IMR-90 (cell line): ENCODE results near the gene RCL1. TPM values are rescaled to one million over a fixed set of nuclear protein-coding genes. Genes with fewer than 3 reads are reported as not detected.

Experiments
- ATAC-seq: fragments of 200-7000 bp; cut with Tn5 transposase; 2 replicates; pipeline ENCODE4 v1.9.1; 2020; ENCODE audit warnings: low read depth, mild to moderate bottlenecking, moderate library complexity
- BruUV-seq: library from RNA; stranded (reverse); fragments of 400-500 nt; replicated peaks from 2 replicates; lab custom pipeline; 2021; lab: Mats Ljungman, UMichigan
- CTCF ChIA-PET: fragments of 300-600 bp; formaldehyde crosslinking; extraction: SDS; loops from one replicate; lab custom pipeline; 2021; ENCODE audit warnings: antibody characterized with exemption; lab: Yijun Ruan, JAX
- POLR2A ChIA-PET: fragments of 300-600 bp; sonication (Branson Sonifier 250); formaldehyde crosslinking; loops from one replicate; lab custom pipeline; 2022; ENCODE audit warnings: antibody characterized with exemption; ENCODE audit not compliant: unreplicated experiment; lab: Charles Lee
- DNase-seq: peaks from one replicate; pipeline ENCODE4 v3.0.0; 2013
- H2AFZ ChIP-seq: replicated peaks from 2 replicates; pipeline ENCODE3; 2013; ENCODE audit warnings: low read length, mild to moderate bottlenecking; ENCODE audit not compliant: poor library complexity
- H2AK5ac ChIP-seq: 2 replicates; pipeline ENCODE4 v1.6.1; 2013; ENCODE audit warnings: low read depth, low read length, inconsistent platforms
- H2AK9ac ChIP-seq: replicated peaks from 2 replicates; pipeline ENCODE3; 2013; ENCODE audit warnings: mild to moderate bottlenecking, low read depth, low read length, moderate library complexity; ENCODE audit not compliant: poor library complexity
- H2BK120ac ChIP-seq: 2 replicates; pipeline ENCODE4 v1.6.1; 2013; ENCODE audit warnings: low read depth, low read length, inconsistent platforms
- H2BK15ac ChIP-seq: 3 replicates; pipeline ENCODE4 v1.6.1; 2013; ENCODE audit warnings: low read depth, low read length, inconsistent platforms
- H2BK20ac ChIP-seq: 2 replicates; pipeline ENCODE4 v1.6.1; 2013; ENCODE audit warnings: low read depth, mild to moderate bottlenecking, inconsistent platforms, low read length, moderate library complexity
- H2BK5ac ChIP-seq: 2 replicates; pipeline ENCODE4 v1.6.1; 2013; ENCODE audit warnings: mild to moderate bottlenecking, low read depth, low read length, inconsistent platforms; ENCODE audit not compliant: poor library complexity, severe bottlenecking
- H3K14ac ChIP-seq: replicated peaks from 2 replicates; pipeline ENCODE4 v1.6.1; 2013; ENCODE audit warnings: low read depth, low read length, inconsistent platforms
- H3K18ac ChIP-seq: 2 replicates; pipeline ENCODE4 v1.6.1; 2013; ENCODE audit warnings: low read depth, low read length, control low read depth
- H3K23ac ChIP-seq: 2 replicates; pipeline ENCODE4 v1.6.1; 2013; ENCODE audit warnings: low read depth, low read length, inconsistent platforms
- H3K27ac ChIP-seq: 2 replicates; pipeline ENCODE4 v1.5.1; 2013; ENCODE audit warnings: mild to moderate bottlenecking, control low read depth, low read length; ENCODE audit not compliant: insufficient read depth
- H3K27me3 ChIP-seq: 2 replicates; pipeline ENCODE4 v1.6.1; 2013; ENCODE audit warnings: low read length; ENCODE audit not compliant: control insufficient read depth, insufficient read depth
- H3K36me3 ChIP-seq: 2 replicates; pipeline ENCODE4 v1.6.1; 2013; ENCODE audit warnings: low read length, mixed read lengths; ENCODE audit not compliant: control insufficient read depth, insufficient read depth
- H3K4ac ChIP-seq: 2 replicates; pipeline ENCODE4 v1.6.1; 2013; ENCODE audit warnings: low read depth, low read length, inconsistent platforms
- H3K4me1 ChIP-seq: 2 replicates; pipeline ENCODE4 v1.6.1; 2013; ENCODE audit warnings: low read length, mixed read lengths; ENCODE audit not compliant: control insufficient read depth, insufficient read depth
- H3K4me2 ChIP-seq: 2 replicates; pipeline ENCODE4 v1.6.1; 2013; ENCODE audit warnings: low read depth, mild to moderate bottlenecking, control low read depth, low read length, moderate library complexity
- H3K4me3 ChIP-seq: 2 replicates; pipeline ENCODE4 v1.5.1; 2013; ENCODE audit warnings: low read depth, mild to moderate bottlenecking, control low read depth, low read length, moderate library complexity; ENCODE audit not compliant: insufficient read depth
- H3K56ac ChIP-seq: 2 replicates; pipeline ENCODE4 v1.6.1; 2013; ENCODE audit warnings: low read length, inconsistent platforms; ENCODE audit not compliant: insufficient read depth; ENCODE audit errors: extremely low read depth
- H3K79me1 ChIP-seq, 2 experiments: 2 replicates each; pipeline ENCODE4 v1.6.1; 2013; ENCODE audit warnings: low read length in 2 of 2, inconsistent platforms in 1 of 2, low read depth in 1 of 2
- H3K9ac ChIP-seq: 2 replicates; pipeline ENCODE4 v1.6.1; 2013; ENCODE audit warnings: low read depth, low read length, control low read depth
- H3K9me1 ChIP-seq: 2 replicates; pipeline ENCODE4 v1.6.1; 2013; ENCODE audit warnings: low read length, inconsistent platforms; ENCODE audit not compliant: insufficient read depth
- H3K9me3 ChIP-seq: 2 replicates; pipeline ENCODE4 v1.6.1; 2013; ENCODE audit warnings: low read length; ENCODE audit not compliant: control insufficient read depth, insufficient read depth
- H4K20me1 ChIP-seq: 2 replicates; pipeline ENCODE4 v1.6.1; 2013; ENCODE audit warnings: low read length, inconsistent platforms; ENCODE audit not compliant: insufficient read depth
- H4K5ac ChIP-seq: 2 replicates; pipeline ENCODE4 v1.6.1; 2013; ENCODE audit warnings: mild to moderate bottlenecking, low read depth, low read length, control low read depth
- H4K8ac ChIP-seq, 2 experiments: 2 replicates each; pipeline ENCODE4 v1.6.1; 2013; ENCODE audit warnings: low read depth in 2 of 2, low read length in 2 of 2, control low read depth in 1 of 2, inconsistent platforms in 1 of 2
- H4K91ac ChIP-seq: 2 replicates; pipeline ENCODE4 v1.6.1; 2013; ENCODE audit warnings: low read depth, low read length, inconsistent platforms; ENCODE audit not compliant: insufficient read depth
- BHLHE40 ChIP-seq: fragments of 150-350 bp; IDR thresholded peaks from 2 replicates; pipeline ENCODE4 v1.6.1; 2016; ENCODE audit warnings: mild to moderate bottlenecking, low read depth, low read length
- CEBPB ChIP-seq: IDR thresholded peaks from 2 replicates; pipeline ENCODE4 v1.6.1; 2012; ENCODE audit warnings: low read depth, low read length, improper control_type of control experiment
- CHD1 ChIP-seq: IDR thresholded peaks from 2 replicates; pipeline ENCODE4 v1.6.1; 2012; ENCODE audit warnings: low read depth, low read length, improper control_type of control experiment
- ELK1 ChIP-seq: fragments of 150-350 bp; IDR thresholded peaks from 2 replicates; pipeline ENCODE4 v1.6.1; 2016; ENCODE audit warnings: low read depth, mild to moderate bottlenecking, low read length, moderate library complexity, borderline replicate concordance
- FOS ChIP-seq: fragments of 150-350 bp; IDR thresholded peaks from 2 replicates; pipeline ENCODE4 v1.6.1; 2016; ENCODE audit warnings: low read depth, low read length
- MAFK ChIP-seq: IDR thresholded peaks from 2 replicates; pipeline ENCODE4 v1.6.1; 2012; ENCODE audit warnings: low read depth, low read length, improper control_type of control experiment
- MAZ ChIP-seq: IDR thresholded peaks from 2 replicates; pipeline ENCODE4 v1.6.1; 2012; ENCODE audit warnings: low read depth, mild to moderate bottlenecking, low read length, improper control_type of control experiment, moderate library complexity, borderline replicate concordance
- MXI1 ChIP-seq: IDR thresholded peaks from 2 replicates; pipeline ENCODE4 v1.6.1; 2012; ENCODE audit warnings: low read depth, mild to moderate bottlenecking, low read length, moderate library complexity, borderline replicate concordance
- NFE2L2 ChIP-seq: fragments of 150-350 bp; IDR thresholded peaks from 2 replicates; pipeline ENCODE4 v1.6.1; 2016; ENCODE audit warnings: low read depth, mild to moderate bottlenecking, low read length
- POLR2A ChIP-seq: IDR thresholded peaks from 2 replicates; pipeline ENCODE4 v1.6.1; 2012; ENCODE audit warnings: mild to moderate bottlenecking, low read depth, low read length
- RAD21 ChIP-seq: IDR thresholded peaks from 2 replicates; pipeline ENCODE4 v1.6.1; 2012; ENCODE audit warnings: low read length, improper control_type of control experiment
- RCOR1 ChIP-seq: IDR thresholded peaks from 2 replicates; pipeline ENCODE4 v1.6.1; 2012; ENCODE audit warnings: mild to moderate bottlenecking, low read length, improper control_type of control experiment; ENCODE audit not compliant: insufficient replicate concordance
- RFX5 ChIP-seq: IDR thresholded peaks from 2 replicates; pipeline ENCODE4 v1.8.0; 2012; ENCODE audit warnings: low read depth, mild to moderate bottlenecking, low read length, moderate library complexity
- SMC3 ChIP-seq: fragments of 150-350 bp; IDR thresholded peaks from 2 replicates; pipeline ENCODE4 v1.6.1; 2016; ENCODE audit warnings: low read depth, mild to moderate bottlenecking, antibody characterized with exemption, low read length, moderate library complexity
- USF2 ChIP-seq: fragments of 150-350 bp; IDR thresholded peaks from 2 replicates; pipeline ENCODE4 v1.6.1; 2017; ENCODE audit warnings: mild to moderate bottlenecking, antibody characterized with exemption, low read length, low read depth
- WGBS, 2 experiments: methylation state at CpG; one replicate each; pipeline versions ENCODE4 v1.1.5 to v1.1.7; 2013; ENCODE audit warnings: missing lambda C conversion rate in 2 of 2; ENCODE audit not compliant: insufficient read length in 1 of 2; ENCODE audit errors: extremely low coverage in 2 of 2; 5-methylcytosine and 5-hydroxymethylcytosine counted together
- dilution Hi-C: fragments of 300-500 bp; cut with HindIII; formaldehyde crosslinking; loops from one replicate; pipeline ENCODE4 v1.14.3; 2018; ENCODE audit warnings: low sequenced_read_pairs; ENCODE audit not compliant: unreplicated experiment
- in situ Hi-C: fragments of 300-500 bp; cut with MboI; formaldehyde crosslinking; loops from 3 replicates; pipeline ENCODE4 v1.14.3; 2019; ENCODE audit warnings: low sequenced_read_pairs, inconsistent platforms, mixed read lengths
- intact Hi-C: fragments of 100-400 bp; cut with micrococcal nuclease; formaldehyde crosslinking; loops from 2 replicates; pipeline ENCODE4 v1.10.0; 2022
- polyA plus RNA-seq, 3 experiments: library from polyadenylated mRNA; depleted of rRNA; stranded (reverse); fragments of >200 nt; gene quantifications; 2 replicates each; pipeline ENCODE4 v1.2.3, GENCODE V29; 2012; ENCODE audit warnings: low replicate concordance in 1 of 3
- total RNA-seq: library from RNA; depleted of rRNA; stranded (reverse); fragments of >200 nt; gene quantifications from 2 replicates; pipeline ENCODE4 v1.2.3, GENCODE V29; 2012
- TF ChIP-seq, protein P1 (sequence below): conservative IDR thresholded peaks from 2 replicates; pipeline ENCODE4 v1.5.1; 2012; ENCODE audit warnings: mild to moderate bottlenecking, low read depth, low read length, improper control_type of control experiment

RCL1 gene
- total and polyA plus RNA-seq, 2 of the 4 experiments (the other 2 are of a cell fraction): 12.3 to 13.8 TPM

DNA sequence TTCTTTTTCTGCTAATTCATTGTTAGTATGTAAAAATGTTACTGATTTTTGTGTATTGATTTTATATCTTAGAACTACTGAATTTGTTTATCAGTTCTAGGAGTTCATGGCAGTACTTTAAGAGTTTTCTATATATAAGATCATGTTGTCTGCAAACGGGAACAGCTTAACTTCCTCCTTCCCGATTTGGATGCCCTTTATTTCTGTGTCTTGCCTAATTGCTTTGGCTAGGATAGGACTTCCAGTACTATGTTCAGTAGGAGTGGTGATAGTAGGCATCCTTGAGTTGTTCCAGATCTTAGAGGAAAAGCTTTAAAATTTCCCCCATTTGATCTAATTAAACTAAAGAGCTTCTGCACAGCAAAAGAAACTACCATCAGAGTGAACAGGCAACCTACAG, 20.1 kb downstream of the RCL1 start:
- Histone ChIP-seq H3K23ac (no peak overlapping the region), H3K27ac (no peak overlapping the region), H3K4ac (no peak overlapping the region), H3K18ac (no peak overlapping the region), H3K14ac (no peak overlapping the region), H2BK20ac (no peak overlapping the region), H3K9me3 (0 out of 2 replicates have a peak, but pooled peaks cover 3% of the 10 kb centered on the region), H3K9me1 (peaks cover 3% of the 10 kb centered on the region; the same call in 1 of the 2 replicates), H3K36me3 (no peaks in the 10 kb centered on the region), H2BK5ac (no peak overlapping the region), H3K56ac (no peak overlapping the region), H2AFZ (no peak overlapping the region), H2AK5ac (no peak overlapping the region), H3K4me3 (no peak overlapping the region), H3K79me1 (peaks cover 11 to 17% of the 10 kb centered on the region in 2 experiments), H4K5ac (no peak overlapping the region), H4K20me1 (peaks cover 4% of the 10 kb centered on the region; the same call in 1 of the 2 replicates), H3K27me3 (no peaks in the 10 kb centered on the region), H2BK120ac (no peak overlapping the region), H3K4me1 (peaks cover 4% of the 10 kb centered on the region), H2BK15ac (no peak overlapping the region), H4K91ac (no peak overlapping the region), H3K9ac (no peak overlapping the region), H3K4me2 (no peak overlapping the region), H2AK9ac (no peak overlapping the region), H4K8ac (no peak overlapping the region)
- DNase-seq (no peak), ATAC-seq (no peak)
- dilution Hi-C loops: no loop called here
- intact Hi-C loops: no loop called here
- TF ChIP-seq, protein P1, sequence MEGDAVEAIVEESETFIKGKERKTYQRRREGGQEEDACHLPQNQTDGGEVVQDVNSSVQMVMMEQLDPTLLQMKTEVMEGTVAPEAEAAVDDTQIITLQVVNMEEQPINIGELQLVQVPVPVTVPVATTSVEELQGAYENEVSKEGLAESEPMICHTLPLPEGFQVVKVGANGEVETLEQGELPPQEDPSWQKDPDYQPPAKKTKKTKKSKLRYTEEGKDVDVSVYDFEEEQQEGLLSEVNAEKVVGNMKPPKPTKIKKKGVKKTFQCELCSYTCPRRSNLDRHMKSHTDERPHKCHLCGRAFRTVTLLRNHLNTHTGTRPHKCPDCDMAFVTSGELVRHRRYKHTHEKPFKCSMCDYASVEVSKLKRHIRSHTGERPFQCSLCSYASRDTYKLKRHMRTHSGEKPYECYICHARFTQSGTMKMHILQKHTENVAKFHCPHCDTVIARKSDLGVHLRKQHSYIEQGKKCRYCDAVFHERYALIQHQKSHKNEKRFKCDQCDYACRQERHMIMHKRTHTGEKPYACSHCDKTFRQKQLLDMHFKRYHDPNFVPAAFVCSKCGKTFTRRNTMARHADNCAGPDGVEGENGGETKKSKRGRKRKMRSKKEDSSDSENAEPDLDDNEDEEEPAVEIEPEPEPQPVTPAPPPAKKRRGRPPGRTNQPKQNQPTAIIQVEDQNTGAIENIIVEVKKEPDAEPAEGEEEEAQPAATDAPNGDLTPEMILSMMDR: no peak
- TF ChIP-seq MAZ: no peak
- TF ChIP-seq BHLHE40: no peak
- TF ChIP-seq RAD21: no peak
- no peak for TF ChIP-seq NFE2L2
- no peak for TF ChIP-seq RFX5
- TF ChIP-seq SMC3: no peak
- TF ChIP-seq RCOR1: no peak
- no peak for TF ChIP-seq FOS
- TF ChIP-seq MXI1: no peak
- TF ChIP-seq CEBPB: no peak
- TF ChIP-seq CHD1: no peak
- TF ChIP-seq USF2: no peak
- no peak for TF ChIP-seq MAFK
- TF ChIP-seq ELK1: no peak
- no peak for TF ChIP-seq POLR2A
- POLR2A ChIA-PET: no interaction called here
- CTCF ChIA-PET: no interaction called here
- WGBS, 2 experiments: no CpG with 5 or more reads among the region's 2 CpGs
- BruUV-seq: no TSS peak
- in situ Hi-C loops: no loop called here
